Measurements from ENCODE around the gene USP44. TPM values are rescaled to one million over a fixed set of nuclear protein-coding genes. Genes with fewer than 3 reads are reported as not detected.

USP44 gene
- total RNA-seq, 1 donor = 5.2 TPM

GRCh38 chr12:95543305-95543704, 8.0 kb downstream of the USP44 start:
- no peak for DNase-seq (ENCODE audit: low read depth)
- no peak overlapping the region for H3K4me3 ChIP-seq (ENCODE audit: low read depth, low read length)
- no peak for TF ChIP-seq CTCF (IDR thresholded peaks at IDR 0.05; ENCODE audit: insufficient read depth, low read depth, low read length)

GRCh38 chr12:95541436-95541835, 9.8 kb downstream of the USP44 start:
- no peak for DNase-seq (ENCODE audit: low read depth)
- TF ChIP-seq CTCF (IDR thresholded peaks at IDR 0.05; ENCODE audit: insufficient read depth, low read depth, low read length) = no peak
- H3K4me3 ChIP-seq (ENCODE audit: low read depth, low read length) = no peak overlapping the region

- H3K4me3 ChIP-seq (ENCODE audit: low read depth, low read length) = no peak overlapping the region
- DNase-seq (ENCODE audit: low read depth) = no peak
- TF ChIP-seq CTCF (IDR thresholded peaks at IDR 0.05; ENCODE audit: insufficient read depth, low read depth, low read length) = no peak
Observed at GRCh38 chr12:95538656-95539055, 12.6 kb downstream of the USP44 start.

GRCh38 chr12:95538006-95538405, 13.3 kb downstream of the USP44 start:
- no peak overlapping the region for H3K4me3 ChIP-seq (ENCODE audit: low read depth, low read length)
- no peak for DNase-seq (ENCODE audit: low read depth)
- no peak for TF ChIP-seq CTCF (IDR thresholded peaks at IDR 0.05; ENCODE audit: insufficient read depth, low read depth, low read length)

GRCh38 chr12:95533985-95534384, 17.3 kb downstream of the USP44 start:
- DNase-seq (ENCODE audit: low read depth) = no peak
- TF ChIP-seq CTCF (IDR thresholded peaks at IDR 0.05; ENCODE audit: insufficient read depth, low read depth, low read length) = no peak
- H3K4me3 ChIP-seq (ENCODE audit: low read depth, low read length) = no peak overlapping the region

GRCh38 chr12:95532851-95533250, 18.4 kb downstream of the USP44 start:
- H3K4me3 ChIP-seq (ENCODE audit: low read depth, low read length) = no peak overlapping the region
- no peak for DNase-seq (ENCODE audit: low read depth)
- no peak for TF ChIP-seq CTCF (IDR thresholded peaks at IDR 0.05; ENCODE audit: insufficient read depth, low read depth, low read length)

- DNase-seq (ENCODE audit: low read depth) = no peak
- TF ChIP-seq CTCF (IDR thresholded peaks at IDR 0.05; ENCODE audit: insufficient read depth, low read depth, low read length) = no peak
- H3K4me3 ChIP-seq (ENCODE audit: low read depth, low read length) = no peak overlapping the region
Observed at GRCh38 chr12:95529693-95530225, 21.5 kb downstream of the USP44 start.
